Measurements from ENCODE around the gene ARHGAP23. TPM values are rescaled to one million over a fixed set of nuclear protein-coding genes. Genes with fewer than 3 reads are reported as not detected.

Gene ARHGAP23
- total and polyA plus RNA-seq, 2 donors = 39.8 to 53.8 TPM

GRCh38 chr17:38456031-38456815 is 28.0 kb downstream of the ARHGAP23 start:
- Histone ChIP-seq H3K4me1 (ENCODE audit: insufficient read depth) (no peaks in the 10 kb centered on the region), H3K4me3 (ENCODE audit: low read depth, low read length) (no peak overlapping the region), H3K27ac (ENCODE audit: low read depth) (no peak overlapping the region), H3K36me3 (ENCODE audit: insufficient read depth) (no peaks in the 10 kb centered on the region)
- WGBS = 75% methylated on average over 9 of the region's 9 CpGs
- DNase-seq (ENCODE audit: extremely low spot score) = no peak

- H3K4me1 ChIP-seq (ENCODE audit: insufficient read depth) = no peaks in the 10 kb centered on the region
- WGBS = 91% methylated on average over 18 of the region's 18 CpGs
- no peak for DNase-seq (ENCODE audit: extremely low spot score)
Observed at GRCh38 chr17:38457577-38458371, 29.5 kb downstream of the ARHGAP23 start.

DNA sequence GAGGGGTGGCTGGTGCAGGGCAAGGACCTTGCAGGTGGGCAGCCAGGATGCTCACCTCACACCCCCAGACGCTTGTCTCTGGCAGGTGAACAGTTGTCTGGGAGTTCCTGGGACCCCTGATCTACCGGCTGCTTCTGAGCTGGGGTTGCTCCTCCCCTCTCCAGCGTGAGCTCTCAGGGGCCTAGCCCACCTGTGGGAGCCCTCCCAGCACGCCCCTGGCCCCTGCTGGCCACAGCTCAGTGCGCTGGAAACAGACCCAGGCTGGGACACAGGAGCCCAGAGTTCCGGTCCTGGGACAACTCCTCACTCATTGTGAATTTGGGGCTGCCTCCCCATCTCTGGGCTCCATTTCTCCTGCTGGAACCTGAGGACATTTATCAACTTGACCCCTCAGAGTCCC is 30.3 kb downstream of the ARHGAP23 start:
- WGBS = 89% methylated on average over 6 of the region's 6 CpGs
- no peaks in the 10 kb centered on the region for H3K36me3 ChIP-seq (ENCODE audit: insufficient read depth)
- H3K27ac ChIP-seq (ENCODE audit: low read depth) = no peak overlapping the region
- no peak overlapping the region for H3K4me3 ChIP-seq (ENCODE audit: low read depth, low read length)
- no peaks in the 10 kb centered on the region for H3K4me1 ChIP-seq (ENCODE audit: insufficient read depth)
- no peak for DNase-seq (ENCODE audit: extremely low spot score)

More at GRCh38 chr17:38457577-38458371, 29.5 kb downstream of the ARHGAP23 start:
- no peak overlapping the region for H3K27ac ChIP-seq (ENCODE audit: low read depth)
- no peaks in the 10 kb centered on the region for H3K36me3 ChIP-seq (ENCODE audit: insufficient read depth)
- no peak overlapping the region for H3K4me3 ChIP-seq (ENCODE audit: low read depth, low read length)

- H3K36me3 ChIP-seq (ENCODE audit: insufficient read depth) = no peaks in the 10 kb centered on the region
- no peak overlapping the region for H3K27ac ChIP-seq (ENCODE audit: low read depth)
- no peak overlapping the region for H3K4me3 ChIP-seq (ENCODE audit: low read depth, low read length)
- WGBS = 83% methylated on average over 6 of the region's 6 CpGs
- DNase-seq (ENCODE audit: extremely low spot score) = no peak
- no peaks in the 10 kb centered on the region for H3K4me1 ChIP-seq (ENCODE audit: insufficient read depth)
Observed at GRCh38 chr17:38459567-38459966, 31.3 kb downstream of the ARHGAP23 start.

- no peak overlapping the region for H3K27ac ChIP-seq (ENCODE audit: low read depth)
- no peaks in the 10 kb centered on the region for H3K4me1 ChIP-seq (ENCODE audit: insufficient read depth)
- no peaks in the 10 kb centered on the region for H3K36me3 ChIP-seq (ENCODE audit: insufficient read depth)
- WGBS = 83% methylated on average over 12 of the region's 12 CpGs
- no peak for DNase-seq (ENCODE audit: extremely low spot score)
- no peak overlapping the region for H3K4me3 ChIP-seq (ENCODE audit: low read depth, low read length)
Observed at GRCh38 chr17:38460082-38460715, 31.9 kb downstream of the ARHGAP23 start.

DNA sequence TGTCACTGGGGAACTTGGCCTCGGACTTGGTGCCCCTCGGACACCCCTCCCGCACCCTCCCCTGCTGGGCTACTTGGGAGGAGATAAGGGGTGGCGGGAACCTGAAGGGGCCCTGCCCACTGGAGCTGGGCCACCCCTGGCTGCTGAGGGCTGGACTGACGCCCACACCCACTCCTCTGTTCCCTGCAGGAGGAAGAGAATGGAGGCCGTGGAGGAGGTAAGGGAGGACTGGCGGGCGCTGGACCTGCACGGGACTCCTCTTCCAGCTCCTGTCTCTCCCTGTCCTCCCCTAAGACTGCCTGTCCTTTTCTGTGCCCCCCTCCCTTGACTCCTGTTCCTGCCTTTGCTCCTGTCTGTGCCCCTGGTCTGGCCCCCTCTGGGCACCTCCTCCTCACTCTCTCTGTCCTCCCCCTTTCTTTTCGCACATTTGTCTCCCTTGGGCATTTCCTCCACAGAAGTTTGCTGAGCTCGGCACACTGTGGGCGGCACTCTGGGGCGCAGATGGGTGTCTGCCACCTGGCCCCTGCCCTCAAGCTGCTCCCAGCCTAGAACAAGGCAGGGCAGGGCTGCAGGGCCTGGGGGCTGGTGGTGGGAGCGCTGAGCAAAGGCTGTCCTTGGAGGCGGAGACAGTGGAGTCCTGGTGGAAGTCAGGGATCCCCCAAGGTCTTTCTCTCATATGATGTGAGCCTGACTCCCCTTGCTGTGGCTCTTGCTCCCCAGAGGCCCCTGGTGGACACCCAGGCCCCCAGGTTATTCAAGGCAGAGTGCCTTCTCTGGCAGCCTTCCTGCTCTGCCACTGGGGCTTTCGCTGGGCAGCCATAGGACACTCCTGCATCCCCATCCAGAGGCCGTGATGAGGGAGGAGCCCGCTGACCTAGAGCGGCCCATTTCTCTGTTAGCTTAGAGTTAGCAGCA is 32.7 kb downstream of the ARHGAP23 start:
- H3K36me3 ChIP-seq (ENCODE audit: insufficient read depth) = no peaks in the 10 kb centered on the region
- no peak overlapping the region for H3K4me3 ChIP-seq (ENCODE audit: low read depth, low read length)
- H3K27ac ChIP-seq (ENCODE audit: low read depth) = no peak overlapping the region
- no peaks in the 10 kb centered on the region for H3K4me1 ChIP-seq (ENCODE audit: insufficient read depth)
- WGBS = 84% methylated on average over 19 of the region's 19 CpGs
- DNase-seq (ENCODE audit: extremely low spot score) = no peak

GRCh38 chr17:38461683-38462082 is 33.4 kb downstream of the ARHGAP23 start:
- H3K27ac ChIP-seq (ENCODE audit: low read depth) = no peak overlapping the region
- WGBS = 89% methylated on average over 7 of the region's 7 CpGs
- no peaks in the 10 kb centered on the region for H3K36me3 ChIP-seq (ENCODE audit: insufficient read depth)
- no peak for DNase-seq (ENCODE audit: extremely low spot score)
- H3K4me1 ChIP-seq (ENCODE audit: insufficient read depth) = no peaks in the 10 kb centered on the region
- H3K4me3 ChIP-seq (ENCODE audit: low read depth, low read length) = no peak overlapping the region

DNA sequence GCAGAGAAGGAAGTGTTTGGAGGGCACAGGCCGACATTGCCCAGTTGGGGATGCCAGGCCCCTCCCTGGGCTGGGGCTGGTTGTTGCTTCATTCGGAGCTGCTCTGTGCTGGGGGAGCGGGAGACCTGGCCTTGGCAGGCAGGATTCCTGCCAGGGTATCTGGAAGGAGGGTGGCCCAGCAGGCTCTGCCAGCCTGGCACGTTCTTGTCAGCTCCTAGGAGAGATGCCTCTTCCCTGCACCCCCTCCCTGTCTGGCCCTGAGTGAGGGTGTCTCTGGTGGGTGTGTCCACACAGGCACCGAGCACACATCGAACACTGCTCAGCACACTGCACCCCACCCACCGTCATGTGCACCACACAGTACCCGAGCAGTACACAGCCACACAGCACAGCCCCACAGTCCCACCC is 35.2 kb downstream of the ARHGAP23 start:
- H3K4me1 ChIP-seq (ENCODE audit: insufficient read depth) = no peaks in the 10 kb centered on the region
- no peak overlapping the region for H3K4me3 ChIP-seq (ENCODE audit: low read depth, low read length)
- 49% methylated on average over 8 of the region's 8 CpGs for WGBS
- H3K36me3 ChIP-seq (ENCODE audit: insufficient read depth) = no peaks in the 10 kb centered on the region
- DNase-seq (ENCODE audit: extremely low spot score) = no peak
- no peak overlapping the region for H3K27ac ChIP-seq (ENCODE audit: low read depth)

GRCh38 chr17:38464251-38464722 is 36.0 kb downstream of the ARHGAP23 start:
- DNase-seq (ENCODE audit: extremely low spot score) = no peak
- no peaks in the 10 kb centered on the region for H3K4me1 ChIP-seq (ENCODE audit: insufficient read depth)
- H3K4me3 ChIP-seq (ENCODE audit: low read depth, low read length) = peak overlapping the region; percentile 50
- no peaks in the 10 kb centered on the region for H3K36me3 ChIP-seq (ENCODE audit: insufficient read depth)
- WGBS = 22% methylated on average over 9 of the region's 9 CpGs
- H3K27ac ChIP-seq (ENCODE audit: low read depth) = peak overlapping the region; percentile 86

GRCh38 chr17:38464723-38465390 is 36.6 kb downstream of the ARHGAP23 start:
- H3K36me3 ChIP-seq (ENCODE audit: insufficient read depth) = no peaks in the 10 kb centered on the region
- H3K4me1 ChIP-seq (ENCODE audit: insufficient read depth) = no peaks in the 10 kb centered on the region
- WGBS = 20% methylated on average over 28 of the region's 28 CpGs
- H3K4me3 ChIP-seq (ENCODE audit: low read depth, low read length) = peak overlapping the region; percentile 50
- H3K27ac ChIP-seq (ENCODE audit: low read depth) = peak overlapping the region; percentile 89
- DNase-seq (ENCODE audit: extremely low spot score) = peak; percentile 77

- 53% methylated on average over 23 of the region's 23 CpGs for WGBS
- peak overlapping the region; percentile 89 for H3K27ac ChIP-seq (ENCODE audit: low read depth)
- peak overlapping the region; percentile 50 for H3K4me3 ChIP-seq (ENCODE audit: low read depth, low read length)
- no peaks in the 10 kb centered on the region for H3K36me3 ChIP-seq (ENCODE audit: insufficient read depth)
- no peaks in the 10 kb centered on the region for H3K4me1 ChIP-seq (ENCODE audit: insufficient read depth)
- no peak for DNase-seq (ENCODE audit: extremely low spot score)
Observed at GRCh38 chr17:38465391-38466345, 37.4 kb downstream of the ARHGAP23 start.

Measured in urinary bladder (tissue), 4 donors.